GM12878 (cell line): ENCODE data around the gene PSMD11. TPM values are rescaled to one million over a fixed set of nuclear protein-coding genes. Genes with fewer than 3 reads are reported as not detected.
A peak's percentile ranks its signal among the peaks of the same experiment; 100 is the strongest.

ENCODE experiments used
- ATAC-seq: fragments of 200-7000 bp; cut with Tn5 transposase; 3 replicates; pipeline ENCODE4 v1.9.1; 2020; ENCODE audit warnings: mild to moderate bottlenecking, moderate library complexity
- BruUV-seq: library from RNA; stranded (reverse); fragments of 400-500 nt; replicated peaks from 2 replicates; lab custom pipeline; 2021; lab: Mats Ljungman, UMichigan
- CTCF ChIA-PET: fragments of 300-600 bp; sonication (Branson Sonifier 250); formaldehyde crosslinking; extraction: SDS; loops from one replicate; lab custom pipeline; 2021; ENCODE audit warnings: inconsistent platforms; lab: Yijun Ruan, JAX
- POLR2A ChIA-PET: fragments of 350-600 bp; formaldehyde crosslinking; extraction: SDS; loops from one replicate; lab custom pipeline; 2021; ENCODE audit warnings: inconsistent platforms; lab: Charles Lee
- RAD21 ChIA-PET: fragments of 300-600 bp; sonication (Branson Sonifier 250); formaldehyde crosslinking; loops from one replicate; lab custom pipeline; 2023; ENCODE audit warnings: antibody characterized with exemption; ENCODE audit not compliant: unreplicated experiment; lab: Charles Lee
- SMC1A ChIA-PET: fragments of 300-600 bp; sonication (Branson Sonifier 250); formaldehyde crosslinking; loops from one replicate; lab custom pipeline; 2023; ENCODE audit not compliant: unreplicated experiment, uncharacterized antibody; lab: Charles Lee
- DNase-seq: peaks from one replicate; pipeline ENCODE4 v3.0.0-alpha.2; 2011; ENCODE audit warnings: low read depth, low spot score
- FAIRE-seq: peaks from 3 replicates; lab custom pipeline; 2011; peaks lifted over from hg19 to GRCh38; lab: Jason Lieb, UNC
- H2AFZ ChIP-seq: 2 replicates; pipeline ENCODE4 v1.6.0; 2011; ENCODE audit warnings: low read depth, low read length, control low read depth; ENCODE audit not compliant: control insufficient read depth
- H3K27ac ChIP-seq: 2 replicates; pipeline ENCODE4 v1.5.1; 2011; ENCODE audit warnings: control low read depth; ENCODE audit not compliant: control insufficient read depth, insufficient read depth
- H3K27me3 ChIP-seq, 2 experiments: replicated peaks in 1 of 2; 2 replicates each; pipeline versions ENCODE4 v1.6.0 to v1.6.1; 2011; ENCODE audit warnings: low read length in 1 of 2; ENCODE audit not compliant: control insufficient read depth in 2 of 2, insufficient read depth in 2 of 2
- H3K36me3 ChIP-seq, 2 experiments: 2 replicates each; pipeline ENCODE4 v1.5.1; 2011; ENCODE audit warnings: low read length in 1 of 2; ENCODE audit not compliant: control insufficient read depth in 2 of 2, insufficient read depth in 2 of 2
- H3K4me1 ChIP-seq: 2 replicates; pipeline ENCODE4 v1.6.1; 2011; ENCODE audit warnings: mild to moderate bottlenecking, low read length, moderate library complexity, mixed read lengths; ENCODE audit not compliant: control insufficient read depth, insufficient read depth
- H3K4me2 ChIP-seq: 2 replicates; pipeline ENCODE4 v1.6.0; 2011; ENCODE audit warnings: control low read depth; ENCODE audit not compliant: control insufficient read depth, insufficient read depth
- H3K4me3 ChIP-seq: fragments of 200-600 bp; sonication (generic); 2 replicates; pipeline ENCODE4 v1.5.1; 2016
- H3K79me2 ChIP-seq: 2 replicates; pipeline ENCODE4 v1.6.0; 2011; ENCODE audit warnings: low read length; ENCODE audit not compliant: control insufficient read depth, insufficient read depth
- H3K9ac ChIP-seq: 2 replicates; pipeline ENCODE4 v1.8.0; 2011; ENCODE audit warnings: low read length, control low read depth, mixed read lengths; ENCODE audit not compliant: control insufficient read depth, insufficient read depth
- H3K9me3 ChIP-seq: replicated peaks from 3 replicates; pipeline ENCODE4 v1.5.1; 2011; ENCODE audit warnings: mild to moderate bottlenecking, low read length; ENCODE audit not compliant: control insufficient read depth, insufficient read depth
- H4K20me1 ChIP-seq: 2 replicates; pipeline ENCODE4 v1.6.0; 2011; ENCODE audit not compliant: control insufficient read depth, insufficient read depth
- BACH1 ChIP-seq: fragments of 450-650 bp; IDR thresholded peaks from 2 replicates; pipeline ENCODE4 v1.6.1; 2017; ENCODE audit warnings: mild to moderate bottlenecking, borderline replicate concordance
- CBFB ChIP-seq: IDR thresholded peaks from 2 replicates; pipeline ENCODE4 v1.6.1; 2016; ENCODE audit warnings: antibody characterized with exemption, low read depth
- CEBPB ChIP-seq, 2 experiments: fragments of 150-350 bp in 1 of 2; IDR thresholded peaks; 2 replicates each; pipeline ENCODE4 v1.6.1; 2012 to 2014; ENCODE audit warnings: low read depth in 2 of 2, low read length in 2 of 2, borderline replicate concordance in 1 of 2, inconsistent platforms in 1 of 2
- ESRRA ChIP-seq: IDR thresholded peaks from 2 replicates; pipeline ENCODE4 v1.6.1; 2012; ENCODE audit warnings: mild to moderate bottlenecking, low read length, improper control_type of control experiment
- IKZF2 ChIP-seq, 2 experiments: fragments of 450-650 bp; IDR thresholded peaks; 2 replicates each; pipeline ENCODE4 v1.6.1; 2017; ENCODE audit warnings: mild to moderate bottlenecking in 2 of 2, moderate library complexity in 2 of 2
- MEF2A ChIP-seq: IDR thresholded peaks from 2 replicates; pipeline ENCODE4 v1.6.1; 2011; ENCODE audit warnings: low read depth, mild to moderate bottlenecking, low read length, moderate library complexity; ENCODE audit not compliant: insufficient read depth
- MXI1 ChIP-seq: fragments of 150-350 bp; IDR thresholded peaks from 2 replicates; pipeline ENCODE4 v1.6.1; 2011; ENCODE audit warnings: low read depth, mild to moderate bottlenecking, inconsistent platforms, low read length, improper control_type of control experiment
- POU2F2 ChIP-seq: IDR thresholded peaks from 3 replicates; pipeline ENCODE4 v1.6.1; 2011; ENCODE audit warnings: low read depth, mild to moderate bottlenecking, low read length, borderline replicate concordance
- RUNX3 ChIP-seq: IDR thresholded peaks from 2 replicates; pipeline ENCODE4 v1.6.1; 2012; ENCODE audit warnings: low read length, inconsistent platforms
- SUZ12 ChIP-seq: fragments of 200-600 bp; sonication (generic); IDR thresholded peaks from one replicate; pipeline ENCODE4 v1.6.1; 2018; ENCODE audit warnings: antibody characterized with exemption, mild to moderate bottlenecking; ENCODE audit not compliant: unreplicated experiment
- WGBS: methylation state at CpG from one replicate; pipeline ENCODE4 v1.1.6; 2016; ENCODE audit warnings: low lambda C conversion rate; ENCODE audit not compliant: insufficient replicate concordance, insufficient coverage; ENCODE audit errors: missing lambda C conversion rate; 5-methylcytosine and 5-hydroxymethylcytosine counted together
- in situ Hi-C: fragments of 300-500 bp; cut with MboI; formaldehyde crosslinking; loops from 9 replicates; pipeline ENCODE4 v1.14.3; 2018; ENCODE audit warnings: mixed read lengths
- intact Hi-C: fragments of 100-400 bp; cut with micrococcal nuclease; formaldehyde crosslinking; loops from one replicate; pipeline ENCODE4 v1.14.2; 2022; ENCODE audit not compliant: unreplicated experiment
- polyA plus RNA-seq, 11 experiments: library from polyadenylated mRNA; depleted of rRNA in 4 of 11; unstranded in 6 of 11; stranded (reverse) in 5 of 11; fragments of >200 nt; fragmentation: Nextera tagmentation in 4 of 11; fragmentation: Illumina TruSeq in 1 of 11; extraction: Ambion mirVana in 4 of 11; extraction: Trizol in 1 of 11; gene quantifications; 1 replicate in 1 of 11; 2 replicates in 10 of 11; pipeline versions ENCODE4 v1.2.1 to v1.2.3, GENCODE V29; 2011 to 2016; ENCODE audit warnings: inconsistent platforms in 2 of 11, missing spikeins in 2 of 11, low read depth in 1 of 11
- total RNA-seq, 4 experiments: library from RNA; depleted of rRNA in 3 of 4; stranded (reverse); fragments of >200 nt in 3 of 4; fragmentation: Illumina TruSeq in 1 of 4; extraction: Trizol in 1 of 4; gene quantifications; 2 replicates each; pipeline versions ENCODE4 v1.2.1 to v1.2.3, GENCODE V29; 2013 to 2021
- TF ChIP-seq, protein P1 (sequence below): fragments of 450-650 bp; IDR thresholded peaks from 2 replicates; pipeline ENCODE4 v1.6.1; 2016; ENCODE audit warnings: mild to moderate bottlenecking, moderate library complexity, borderline replicate concordance
- TF ChIP-seq, protein P2 (sequence below): fragments of 450-650 bp; conservative IDR thresholded peaks from 2 replicates; pipeline ENCODE4 v1.6.1; 2017; ENCODE audit warnings: mild to moderate bottlenecking, moderate library complexity

Gene PSMD11
- total and polyA plus RNA-seq, 10 of the 15 experiments (the other 5 are each of a cell fraction or from before 2014, with no cell fraction given) = 84.1 to 319 (median 120) TPM

DNA sequence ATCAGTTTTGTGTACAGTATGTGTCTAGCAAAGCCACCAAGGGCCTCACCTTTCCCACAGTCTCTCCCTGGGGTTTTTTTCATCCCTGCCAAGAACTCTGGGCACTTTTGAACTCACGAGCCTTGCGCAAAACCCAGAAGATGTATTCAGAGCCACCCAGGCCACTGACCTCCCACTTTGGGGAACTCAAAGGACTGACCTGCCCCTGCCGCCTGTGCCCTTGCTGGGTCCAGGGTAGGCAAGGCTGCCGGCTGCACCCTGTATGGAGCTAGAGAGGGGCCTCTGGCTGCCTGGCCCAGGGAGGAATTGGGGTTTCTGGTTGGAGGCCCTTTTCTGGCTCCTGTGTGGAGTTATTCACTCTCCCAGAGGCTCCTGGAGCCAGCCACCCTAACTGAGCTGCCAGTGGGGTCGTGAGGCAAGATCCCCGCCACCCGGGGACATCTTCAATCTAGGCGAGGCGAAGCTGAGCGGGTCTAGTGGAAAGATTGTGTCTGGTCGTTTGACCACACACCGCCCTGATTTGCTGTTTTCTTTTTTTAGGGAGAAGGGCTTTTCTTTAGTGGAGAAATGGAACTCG lies 44.4 kb downstream of the PSMD11 start (continued):
- TF ChIP-seq, protein P1, sequence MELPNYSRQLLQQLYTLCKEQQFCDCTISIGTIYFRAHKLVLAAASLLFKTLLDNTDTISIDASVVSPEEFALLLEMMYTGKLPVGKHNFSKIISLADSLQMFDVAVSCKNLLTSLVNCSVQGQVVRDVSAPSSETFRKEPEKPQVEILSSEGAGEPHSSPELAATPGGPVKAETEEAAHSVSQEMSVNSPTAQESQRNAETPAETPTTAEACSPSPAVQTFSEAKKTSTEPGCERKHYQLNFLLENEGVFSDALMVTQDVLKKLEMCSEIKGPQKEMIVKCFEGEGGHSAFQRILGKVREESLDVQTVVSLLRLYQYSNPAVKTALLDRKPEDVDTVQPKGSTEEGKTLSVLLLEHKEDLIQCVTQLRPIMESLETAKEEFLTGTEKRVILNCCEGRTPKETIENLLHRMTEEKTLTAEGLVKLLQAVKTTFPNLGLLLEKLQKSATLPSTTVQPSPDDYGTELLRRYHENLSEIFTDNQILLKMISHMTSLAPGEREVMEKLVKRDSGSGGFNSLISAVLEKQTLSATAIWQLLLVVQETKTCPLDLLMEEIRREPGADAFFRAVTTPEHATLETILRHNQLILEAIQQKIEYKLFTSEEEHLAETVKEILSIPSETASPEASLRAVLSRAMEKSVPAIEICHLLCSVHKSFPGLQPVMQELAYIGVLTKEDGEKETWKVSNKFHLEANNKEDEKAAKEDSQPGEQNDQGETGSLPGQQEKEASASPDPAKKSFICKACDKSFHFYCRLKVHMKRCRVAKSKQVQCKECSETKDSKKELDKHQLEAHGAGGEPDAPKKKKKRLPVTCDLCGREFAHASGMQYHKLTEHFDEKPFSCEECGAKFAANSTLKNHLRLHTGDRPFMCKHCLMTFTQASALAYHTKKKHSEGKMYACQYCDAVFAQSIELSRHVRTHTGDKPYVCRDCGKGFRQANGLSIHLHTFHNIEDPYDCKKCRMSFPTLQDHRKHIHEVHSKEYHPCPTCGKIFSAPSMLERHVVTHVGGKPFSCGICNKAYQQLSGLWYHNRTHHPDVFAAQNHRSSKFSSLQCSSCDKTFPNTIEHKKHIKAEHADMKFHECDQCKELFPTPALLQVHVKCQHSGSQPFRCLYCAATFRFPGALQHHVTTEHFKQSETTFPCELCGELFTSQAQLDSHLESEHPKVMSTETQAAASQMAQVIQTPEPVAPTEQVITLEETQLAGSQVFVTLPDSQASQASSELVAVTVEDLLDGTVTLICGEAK = no peak
- TF ChIP-seq ESRRA = no peak
- TF ChIP-seq, all 136 proteins: peak for 3

DNA sequence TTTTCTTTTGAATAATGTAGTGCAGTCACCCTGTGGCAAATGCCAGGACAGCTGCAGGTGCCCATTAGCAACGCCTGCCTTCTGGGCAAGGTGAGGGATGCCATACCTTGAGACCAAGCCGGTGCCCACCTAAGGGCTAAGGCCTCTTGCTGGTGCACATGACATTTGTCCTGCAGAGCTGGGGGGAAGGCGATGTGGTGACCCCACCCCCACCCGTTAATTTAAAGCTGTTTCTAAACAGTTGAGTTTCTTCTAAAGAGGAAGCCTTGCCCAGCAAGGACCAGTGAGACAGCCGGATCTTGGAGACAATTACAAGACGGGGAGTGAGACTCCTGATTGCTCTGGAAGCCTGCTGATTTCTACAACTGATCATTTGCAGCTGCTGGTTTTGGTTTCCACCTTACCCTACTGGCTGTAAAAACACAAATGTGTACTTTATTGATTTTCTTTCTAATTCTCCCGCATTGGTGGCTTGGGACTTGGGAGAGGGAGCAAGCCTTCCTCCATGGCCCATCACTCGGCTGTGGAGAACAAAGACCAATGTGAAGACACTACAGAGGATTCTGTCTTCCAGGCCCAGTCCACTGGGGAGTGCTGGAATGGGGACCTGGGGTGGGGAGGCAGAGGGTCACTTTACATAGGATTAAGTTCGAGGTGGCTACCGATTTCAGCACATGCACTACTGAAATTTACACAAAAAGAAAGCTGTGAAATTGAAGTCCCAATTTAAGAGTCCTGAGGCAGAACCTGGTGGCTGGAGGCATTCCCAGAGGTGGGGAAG lies 45.2 kb downstream of the PSMD11 start:
- SMC1A ChIA-PET = interaction anchor here (0.8 to 11.9 kb wide), 17 partner anchors 9 to 169 kb away, joined by 3 to 286 read pairs (median 7); partner anchors contain the start of gene PSMD11
- RAD21 ChIA-PET = interaction anchor here (0.7 to 16.4 kb wide), 18 partner anchors 12 to 387 kb away, joined by 3 to 543 read pairs (median 6); partner anchors contain the start of genes MYO1D and PSMD11
- H3K9ac ChIP-seq = peak overlapping the region; percentile 79
- CTCF ChIA-PET = interaction anchor here (0.6 to 9.5 kb wide), 17 partner anchors 12 to 420 kb away, joined by 3 to 132 read pairs (median 6); no protein-coding TSS in a partner anchor
- peak overlapping the region; percentile 96 for H3K4me2 ChIP-seq
- DNase-seq = no peak
- H3K4me1 ChIP-seq = peaks cover 28% of the 10 kb centered on the region
- H4K20me1 ChIP-seq = no peaks in the 10 kb centered on the region
- peaks cover 10 to 15% of the 10 kb centered on the region in 2 experiments; a peak in 3 of 4 replicates for H3K36me3 ChIP-seq
- H3K9me3 ChIP-seq = no peaks in the 10 kb centered on the region
- in situ Hi-C loops (no loop called here), intact Hi-C loops (loop anchor here (1.0 kb wide), 1 partner anchor 35 kb away; no protein-coding TSS in a partner anchor)
- BruUV-seq = TSS peak; percentile 59
- H3K27me3 ChIP-seq = no peaks in the 10 kb centered on the region
- FAIRE-seq = peak; percentile 23
- peaks cover 49% of the 10 kb centered on the region for H3K79me2 ChIP-seq
- WGBS = 3% methylated on average over 10 of the region's 10 CpGs
- POLR2A ChIA-PET = interaction anchor here (0.6 to 12.5 kb wide), 11 partner anchors 8 to 405 kb away, joined by 3 to 308 read pairs (median 6); no protein-coding TSS in a partner anchor
- peak overlapping the region; percentile 81 for H3K27ac ChIP-seq
- peak; percentile 3 for ATAC-seq
- H2AFZ ChIP-seq = no peak overlapping the region
- H3K4me3 ChIP-seq = peak overlapping the region; percentile 92
- TF ChIP-seq RUNX3 (no peak), MXI1 (peak; percentile 55; the same call in 1 of the 2 replicates), SUZ12 (no peak), POU2F2 (0 out of 3 replicates have a peak, but pooled peaks have one; percentile 51), MEF2A (0 out of 2 replicates have a peak, but pooled peaks have one; percentile 5), BACH1 (no peak), IKZF2 (IDR thresholded peaks at IDR 0.05) (no peak; a peak in 1 of 4 replicates), CEBPB (IDR thresholded peaks at IDR 0.05; ENCODE audit: borderline replicate concordance in 1 of 2, low read depth in 2 of 2, low read length in 2 of 2) (no peak), CBFB (no peak)
- TF ChIP-seq, protein P2, sequence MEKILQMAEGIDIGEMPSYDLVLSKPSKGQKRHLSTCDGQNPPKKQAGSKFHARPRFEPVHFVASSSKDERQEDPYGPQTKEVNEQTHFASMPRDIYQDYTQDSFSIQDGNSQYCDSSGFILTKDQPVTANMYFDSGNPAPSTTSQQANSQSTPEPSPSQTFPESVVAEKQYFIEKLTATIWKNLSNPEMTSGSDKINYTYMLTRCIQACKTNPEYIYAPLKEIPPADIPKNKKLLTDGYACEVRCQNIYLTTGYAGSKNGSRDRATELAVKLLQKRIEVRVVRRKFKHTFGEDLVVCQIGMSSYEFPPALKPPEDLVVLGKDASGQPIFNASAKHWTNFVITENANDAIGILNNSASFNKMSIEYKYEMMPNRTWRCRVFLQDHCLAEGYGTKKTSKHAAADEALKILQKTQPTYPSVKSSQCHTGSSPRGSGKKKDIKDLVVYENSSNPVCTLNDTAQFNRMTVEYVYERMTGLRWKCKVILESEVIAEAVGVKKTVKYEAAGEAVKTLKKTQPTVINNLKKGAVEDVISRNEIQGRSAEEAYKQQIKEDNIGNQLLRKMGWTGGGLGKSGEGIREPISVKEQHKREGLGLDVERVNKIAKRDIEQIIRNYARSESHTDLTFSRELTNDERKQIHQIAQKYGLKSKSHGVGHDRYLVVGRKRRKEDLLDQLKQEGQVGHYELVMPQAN = no peak
